Stromal cell of bone marrow (primary cell): Measurements from ENCODE around the gene TRAPPC12.
"Not testable (repeated sequence)": the region's sequence is repeated elsewhere in the genome, so short reads cannot be mapped to it uniquely, and the experiment has no call there.

Source experiments
- DNase-seq: peaks from one replicate; pipeline ENCODE4 v3.0.0-alpha.2; 2012; ENCODE audit warnings: low read depth

The TRAPPC12 gene

DNA sequence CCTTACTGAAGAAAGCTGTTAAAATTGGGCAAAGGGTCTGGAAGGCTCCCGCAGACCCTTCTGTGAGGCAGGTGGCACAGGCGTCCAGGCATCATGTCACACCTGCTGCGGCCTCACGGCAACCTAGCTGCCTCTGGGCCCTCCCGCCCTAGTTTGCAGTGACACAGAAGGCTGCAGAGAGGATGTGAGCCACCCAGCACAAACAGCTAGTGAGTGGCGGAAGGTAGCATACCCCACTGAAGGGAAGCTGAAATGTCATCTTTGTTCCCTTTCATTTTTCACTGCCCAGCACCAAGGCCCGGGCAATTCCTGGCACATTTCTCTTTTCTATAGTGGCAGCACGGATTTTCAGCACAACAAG is 53.8 kb downstream of the TRAPPC12 start:
- DNase-seq: no peak

DNA sequence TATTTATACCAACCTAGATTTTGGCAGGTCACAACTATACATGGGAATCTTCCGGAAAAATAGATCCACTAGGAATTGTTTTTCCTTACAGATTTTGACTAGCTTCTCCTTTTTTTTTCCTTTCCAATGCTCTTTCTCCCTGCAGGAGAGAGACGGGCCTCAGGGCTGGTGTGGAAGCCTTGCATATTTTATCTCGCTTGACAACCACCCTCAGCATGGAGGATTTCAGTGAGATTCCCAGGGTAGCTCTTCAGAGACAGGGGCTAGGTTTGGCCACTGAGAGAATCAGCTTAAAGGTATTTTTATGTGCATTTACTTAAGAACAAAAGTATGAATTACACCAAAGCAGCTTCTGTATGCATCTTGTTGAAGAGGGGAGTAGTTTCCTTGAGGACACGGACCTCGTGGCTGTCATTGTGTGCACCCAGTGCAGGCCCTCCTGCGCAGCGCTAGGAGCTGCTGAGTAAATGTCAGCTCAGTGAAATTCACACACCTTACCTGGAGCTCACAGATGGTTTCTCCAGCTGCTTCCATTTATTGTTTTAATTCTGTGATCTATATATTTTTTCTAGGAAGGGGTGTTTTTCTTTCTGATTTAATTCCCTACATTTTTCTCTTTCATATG is 54.4 kb downstream of the TRAPPC12 start:
- DNase-seq: no peak

DNA sequence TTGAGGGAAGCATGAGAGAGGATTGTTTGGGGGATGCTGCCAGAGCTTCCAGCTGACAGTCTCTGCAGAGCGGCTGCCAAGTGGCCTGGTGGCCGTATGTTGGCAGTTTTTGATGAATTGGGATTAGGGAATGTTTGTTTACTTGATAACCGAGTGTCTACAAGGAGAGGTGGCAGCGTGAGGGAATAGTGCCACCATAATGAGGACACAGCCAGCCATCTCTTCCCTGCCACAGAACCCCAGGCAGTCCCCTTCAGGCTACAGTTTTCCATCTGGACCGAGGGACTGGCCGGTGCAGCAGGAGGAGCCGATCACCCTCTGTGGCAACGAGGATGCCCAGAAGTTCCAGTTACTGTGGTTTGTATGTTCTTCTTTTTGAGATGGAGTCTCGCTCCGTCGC is 55.2 kb downstream of the TRAPPC12 start:
- no peak for DNase-seq

DNA sequence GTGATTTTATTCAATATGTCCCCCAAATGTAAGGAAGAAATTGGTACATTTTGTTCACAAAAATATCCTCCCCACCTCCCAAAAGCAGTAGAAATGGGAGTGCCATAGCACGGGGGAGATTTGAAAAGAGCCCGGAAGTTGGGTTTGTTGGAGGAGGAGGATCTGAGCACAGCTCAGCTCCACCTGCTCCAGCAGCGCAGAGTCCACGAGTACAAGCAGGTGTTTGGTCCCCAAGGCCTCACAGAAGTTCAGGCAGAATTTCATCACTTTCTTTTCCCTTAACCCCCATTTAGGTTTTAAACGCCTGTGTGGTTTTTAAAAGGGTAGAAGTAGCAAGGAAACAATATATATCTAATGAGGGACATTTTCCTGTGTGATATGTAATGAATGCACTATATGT is 56.0 kb downstream of the TRAPPC12 start:
- no peak for DNase-seq

DNA sequence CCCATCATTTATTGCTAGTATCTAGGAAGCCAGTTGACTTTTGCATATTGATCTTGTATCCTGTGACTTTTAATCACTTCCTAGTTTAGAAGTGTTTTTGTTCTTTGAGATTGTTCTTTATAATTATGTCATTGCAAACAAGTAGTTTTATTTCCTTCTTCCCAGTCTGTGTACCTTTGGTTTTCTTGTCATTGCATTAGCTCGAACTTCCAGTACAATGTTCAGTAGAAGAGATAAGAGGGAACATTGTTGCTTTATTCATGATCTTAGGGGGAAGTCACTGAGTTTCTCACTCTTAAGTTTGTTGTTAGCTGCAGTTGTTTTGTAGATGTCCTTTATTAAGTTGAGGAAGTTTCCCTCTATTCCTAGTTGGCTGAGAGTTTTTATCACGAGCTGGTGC is 61.0 kb downstream of the TRAPPC12 start:
- DNase-seq: no peak

DNA sequence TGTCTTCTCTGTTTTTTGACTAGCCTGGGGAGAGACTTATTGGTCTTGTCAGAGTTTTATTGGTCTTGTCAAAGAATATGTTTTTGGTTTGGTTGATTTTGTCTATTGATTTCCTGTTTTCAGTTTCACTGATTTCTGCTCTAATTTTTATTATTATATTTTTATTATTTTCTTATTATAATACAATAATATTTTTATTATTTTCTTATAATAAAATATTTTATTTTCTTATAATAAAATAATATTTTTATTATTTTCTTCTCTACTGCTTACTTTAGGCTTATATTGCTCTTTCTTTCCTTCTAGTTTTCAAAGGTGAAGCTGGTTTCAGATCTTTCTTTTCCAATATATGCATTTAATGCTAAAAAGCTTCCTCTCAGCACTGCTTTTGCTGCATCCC is 62.0 kb downstream of the TRAPPC12 start:
- DNase-seq: no peak

DNA sequence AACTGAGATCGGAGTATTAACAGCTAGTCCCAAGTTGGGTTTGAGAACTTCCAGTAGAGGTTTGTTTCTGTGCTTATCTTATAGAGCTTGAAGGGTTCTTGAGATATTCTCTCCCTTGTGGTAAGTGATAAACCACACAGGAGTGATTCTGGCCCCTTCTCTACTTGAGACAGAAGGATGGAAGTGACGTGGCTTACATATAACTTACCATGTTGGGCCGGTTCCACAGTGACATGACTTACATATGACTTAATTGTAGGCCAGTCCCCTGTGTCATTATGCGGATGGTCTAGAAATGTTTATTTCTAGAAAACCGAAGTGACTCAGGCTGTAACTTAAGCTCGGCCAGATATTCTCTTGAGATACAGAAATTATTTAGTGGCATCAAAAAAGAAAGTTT is 62.7 kb downstream of the TRAPPC12 start:
- peak; percentile 25 for DNase-seq

DNA sequence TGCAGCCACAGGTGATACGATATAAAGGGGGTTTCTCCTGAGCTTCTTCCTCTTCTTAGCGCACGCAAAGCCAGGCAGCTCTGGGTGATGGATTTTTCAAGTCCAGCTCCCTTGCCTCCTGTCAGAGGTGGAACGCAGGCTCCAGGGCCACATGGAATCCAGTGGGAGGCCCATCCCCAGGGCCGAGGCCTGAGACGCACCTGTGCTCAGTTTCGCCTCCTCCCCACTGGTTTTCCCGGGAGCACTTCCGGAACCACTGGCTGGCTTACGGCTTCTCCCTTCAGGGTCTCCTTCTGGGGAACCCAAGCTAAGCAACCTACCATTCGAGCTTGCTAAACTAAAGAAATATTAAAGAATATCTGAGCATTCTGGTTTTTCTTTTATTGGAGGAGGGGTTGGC is 63.6 kb downstream of the TRAPPC12 start:
- no peak for DNase-seq

DNA sequence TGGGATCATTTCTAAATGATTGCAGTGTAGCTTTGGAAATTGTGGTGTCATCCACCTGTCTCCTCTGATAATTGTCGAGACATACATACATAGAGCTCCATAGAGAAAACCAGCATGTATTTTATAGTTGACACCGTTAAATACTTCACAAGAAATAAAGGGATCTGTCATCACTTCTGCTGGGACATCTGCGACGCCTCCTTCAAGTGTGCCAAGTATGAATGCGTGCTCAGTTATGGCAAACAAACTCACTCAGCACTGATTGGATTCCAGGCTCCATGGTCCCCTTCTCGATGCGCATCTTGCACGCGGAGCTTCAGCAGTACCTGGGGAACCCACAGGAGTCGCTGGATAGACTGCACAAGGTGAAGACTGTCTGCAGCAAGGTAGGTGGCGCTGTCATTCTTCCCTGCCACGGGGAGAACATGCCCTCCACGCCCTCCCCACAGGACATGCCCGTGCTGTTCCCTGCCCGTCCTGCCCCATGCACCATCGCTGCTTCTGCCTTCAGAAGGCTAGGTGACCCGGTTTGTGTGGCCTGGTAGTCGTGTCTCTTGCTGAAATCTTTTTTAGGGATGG is 64.1 kb downstream of the TRAPPC12 start:
- no peak for DNase-seq

DNA sequence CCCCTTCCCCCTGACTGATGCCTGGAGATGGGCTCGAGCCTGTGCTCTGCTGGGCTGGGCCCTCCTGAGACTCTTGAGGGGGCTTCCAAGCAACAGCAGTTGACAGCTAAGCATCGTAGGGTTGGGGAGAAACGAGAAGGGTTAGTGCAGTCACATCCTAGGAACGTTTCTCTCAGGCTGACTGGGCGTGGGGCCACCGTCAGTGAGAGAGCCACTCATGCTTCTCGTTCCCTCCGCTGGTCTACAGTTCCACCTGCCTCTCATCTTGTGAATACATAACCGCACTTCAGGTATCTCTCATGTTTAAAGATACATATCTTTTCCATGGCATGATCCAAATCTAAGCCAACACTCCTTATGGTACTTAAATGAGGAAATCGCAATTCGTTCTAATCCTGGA is 66.4 kb downstream of the TRAPPC12 start:
- no peak for DNase-seq

DNA sequence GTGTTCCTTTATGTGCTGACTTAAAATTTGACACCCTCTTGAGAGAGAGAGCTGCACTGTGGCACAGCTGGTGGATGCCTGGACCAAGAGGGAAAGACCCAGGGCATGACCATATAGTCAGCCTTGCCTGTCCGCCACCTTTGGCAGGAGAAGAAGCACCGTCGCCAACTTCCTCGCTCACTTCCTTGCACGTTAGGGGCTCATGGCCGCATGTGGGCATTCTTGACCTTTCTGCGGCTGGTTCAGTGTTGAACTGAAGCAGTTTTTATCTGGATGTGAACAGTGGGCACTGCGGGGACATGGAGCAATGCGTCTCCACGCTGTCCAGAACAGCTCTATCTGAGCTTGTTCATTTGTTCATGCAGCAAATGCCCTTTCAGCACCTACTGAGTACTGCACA is 66.9 kb downstream of the TRAPPC12 start:
- no peak for DNase-seq

DNA sequence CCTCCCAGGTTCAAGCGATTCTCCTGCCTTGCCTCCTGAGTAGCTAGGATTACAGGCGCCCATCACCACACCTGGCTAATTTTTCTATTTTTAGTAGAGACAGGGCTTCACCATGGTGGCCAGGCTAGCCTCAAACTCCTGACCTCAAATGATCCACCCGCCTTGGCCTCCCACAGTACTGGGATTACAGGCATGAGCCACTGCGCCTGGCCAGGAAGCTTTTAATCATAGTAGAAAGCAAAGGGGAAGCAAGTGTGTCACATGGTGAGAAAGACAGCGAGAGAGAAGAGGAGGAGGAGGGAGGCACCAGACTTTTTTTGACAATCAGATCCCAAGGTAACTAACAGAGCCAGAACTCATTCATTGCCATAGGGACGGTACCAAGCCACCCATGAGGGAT is 67.7 kb downstream of the TRAPPC12 start:
- not testable (repeated sequence) for DNase-seq

DNA sequence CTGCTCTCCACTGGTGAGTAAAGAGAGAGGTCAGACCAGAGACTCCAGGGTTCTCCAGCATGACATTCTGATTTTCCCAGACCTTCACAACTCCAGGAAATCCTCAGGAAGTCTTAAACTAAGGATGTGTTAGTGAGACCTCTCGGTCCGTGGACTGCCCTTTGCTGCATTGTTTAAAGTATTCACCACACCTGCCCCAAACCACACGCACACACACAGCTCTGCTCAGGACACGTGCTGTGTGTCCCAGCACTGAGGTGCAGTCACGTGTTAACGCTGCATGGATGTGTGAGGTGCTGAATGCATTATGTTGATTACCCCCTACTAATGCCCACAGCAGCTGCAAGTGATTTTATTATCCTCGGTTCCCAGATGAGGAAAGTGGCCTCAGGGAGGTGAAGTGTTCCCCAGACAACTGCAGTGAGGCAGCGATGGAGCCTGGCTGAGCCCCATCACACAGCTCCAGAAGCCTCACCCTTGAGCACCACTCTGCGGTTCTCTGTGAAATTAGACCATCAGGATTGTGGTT is 68.4 kb downstream of the TRAPPC12 start:
- no peak for DNase-seq

DNA sequence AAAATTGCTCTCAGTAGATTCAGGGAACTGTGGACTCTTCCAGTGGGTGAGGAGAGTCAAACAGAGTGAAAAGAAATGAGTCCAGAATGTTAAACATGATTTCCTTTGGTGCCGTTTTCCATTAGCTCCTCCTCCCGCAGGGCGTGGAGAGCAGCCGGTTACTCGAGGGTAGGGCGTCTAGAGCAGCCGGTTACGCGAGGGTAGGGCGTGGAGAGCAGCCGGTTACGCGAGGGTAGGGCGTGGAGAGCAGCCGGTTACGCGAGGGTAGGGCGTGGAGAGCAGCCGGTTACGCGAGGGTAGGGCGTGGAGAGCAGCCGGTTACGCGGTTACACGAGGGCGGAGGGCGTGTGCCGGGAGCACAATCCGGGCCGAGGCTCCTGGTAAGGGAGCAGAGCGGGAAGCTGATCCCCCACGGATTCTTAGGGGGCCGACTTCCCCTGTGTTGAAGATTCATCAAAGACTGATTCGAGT is 69.0 kb downstream of the TRAPPC12 start:
- not testable (repeated sequence) for DNase-seq

DNA sequence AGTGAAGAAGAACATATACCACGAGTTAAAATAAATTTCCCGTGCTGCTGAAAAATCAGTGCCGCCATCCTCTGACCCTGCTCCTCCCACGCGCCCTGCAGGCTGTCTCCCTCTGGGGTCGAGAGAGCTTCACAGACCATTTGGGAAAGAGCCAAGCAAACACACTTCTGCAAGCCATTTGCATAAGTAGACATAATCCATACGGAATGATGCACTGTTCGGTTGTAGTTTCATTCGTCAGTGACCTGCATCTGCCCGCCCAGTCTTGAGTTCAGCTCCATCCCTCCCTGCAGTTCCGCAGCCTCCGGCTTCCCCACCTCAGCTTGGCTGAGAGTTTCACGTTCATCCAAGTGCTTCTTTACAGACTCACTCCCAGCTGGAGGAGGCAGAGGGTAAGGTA is 69.6 kb downstream of the TRAPPC12 start:
- no peak for DNase-seq

DNA sequence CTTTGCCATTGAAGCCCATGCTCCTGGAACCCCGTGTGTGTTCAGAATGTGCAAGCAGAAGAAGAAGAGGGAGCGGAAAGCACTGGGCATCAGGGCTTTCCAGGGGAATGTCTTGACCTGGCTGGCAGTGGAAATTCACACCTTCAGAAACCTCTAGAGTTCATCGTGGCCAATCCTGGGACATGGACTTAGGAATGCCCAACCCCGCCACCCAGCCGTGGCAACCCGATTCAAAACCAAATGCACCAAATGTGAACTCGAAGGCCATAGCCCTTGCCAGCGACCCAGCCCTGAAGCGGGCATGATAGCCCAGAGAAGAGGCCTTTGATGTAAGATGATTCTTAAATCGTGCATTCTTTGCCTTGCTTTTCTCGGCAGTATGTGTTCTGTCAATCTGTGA is 70.4 kb downstream of the TRAPPC12 start:
- DNase-seq: no peak

DNA sequence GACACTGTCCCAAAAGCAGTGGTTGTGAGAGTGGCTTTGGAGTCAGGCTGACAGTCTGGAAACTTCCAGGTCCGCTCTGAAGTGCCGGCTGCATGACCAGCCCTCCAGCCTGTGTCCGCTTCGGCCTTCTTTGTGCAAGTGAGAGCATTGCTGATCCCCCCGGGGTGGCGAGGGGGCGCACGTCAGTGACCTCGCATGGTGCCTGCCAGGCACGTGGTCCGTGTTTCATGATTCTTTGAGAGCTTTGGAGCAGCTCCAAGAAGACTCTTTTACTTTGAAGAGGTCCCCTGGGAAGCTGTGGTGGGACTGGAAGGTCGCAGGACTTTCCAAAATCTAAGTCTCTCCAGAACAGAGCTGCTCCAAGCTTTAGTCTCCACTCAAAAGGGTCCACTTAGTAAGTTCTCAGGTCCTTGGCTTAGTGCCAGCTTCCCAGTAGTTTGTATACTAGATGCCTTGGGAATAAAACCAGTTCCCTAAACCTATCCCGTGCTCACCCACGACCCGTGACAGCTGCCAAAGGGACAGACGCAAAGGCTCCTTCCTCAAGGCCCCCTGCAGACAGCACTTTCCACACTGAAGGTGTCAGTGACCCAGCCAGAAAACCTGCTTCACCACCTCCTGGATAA is 71.0 kb downstream of the TRAPPC12 start:
- DNase-seq: no peak

DNA sequence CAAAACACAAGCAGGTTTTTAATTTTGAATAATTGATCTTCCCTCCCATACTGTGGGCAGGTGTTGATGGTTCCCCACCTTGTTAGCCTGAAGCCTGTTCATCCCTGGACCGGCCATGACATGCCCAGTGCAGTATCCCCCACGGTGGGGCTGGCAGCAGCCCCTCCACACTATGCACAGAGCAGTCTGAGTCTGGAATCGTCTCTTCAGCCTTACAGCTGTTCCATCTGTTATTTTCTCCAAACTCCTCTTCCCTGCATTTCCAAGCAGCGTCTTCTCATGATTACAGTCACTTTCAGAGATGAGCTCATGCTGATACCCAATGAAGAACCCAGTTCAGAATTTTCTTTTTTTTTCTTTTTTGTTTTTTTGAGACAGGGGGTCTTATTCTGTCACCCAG is 71.7 kb downstream of the TRAPPC12 start:
- no peak for DNase-seq

DNA sequence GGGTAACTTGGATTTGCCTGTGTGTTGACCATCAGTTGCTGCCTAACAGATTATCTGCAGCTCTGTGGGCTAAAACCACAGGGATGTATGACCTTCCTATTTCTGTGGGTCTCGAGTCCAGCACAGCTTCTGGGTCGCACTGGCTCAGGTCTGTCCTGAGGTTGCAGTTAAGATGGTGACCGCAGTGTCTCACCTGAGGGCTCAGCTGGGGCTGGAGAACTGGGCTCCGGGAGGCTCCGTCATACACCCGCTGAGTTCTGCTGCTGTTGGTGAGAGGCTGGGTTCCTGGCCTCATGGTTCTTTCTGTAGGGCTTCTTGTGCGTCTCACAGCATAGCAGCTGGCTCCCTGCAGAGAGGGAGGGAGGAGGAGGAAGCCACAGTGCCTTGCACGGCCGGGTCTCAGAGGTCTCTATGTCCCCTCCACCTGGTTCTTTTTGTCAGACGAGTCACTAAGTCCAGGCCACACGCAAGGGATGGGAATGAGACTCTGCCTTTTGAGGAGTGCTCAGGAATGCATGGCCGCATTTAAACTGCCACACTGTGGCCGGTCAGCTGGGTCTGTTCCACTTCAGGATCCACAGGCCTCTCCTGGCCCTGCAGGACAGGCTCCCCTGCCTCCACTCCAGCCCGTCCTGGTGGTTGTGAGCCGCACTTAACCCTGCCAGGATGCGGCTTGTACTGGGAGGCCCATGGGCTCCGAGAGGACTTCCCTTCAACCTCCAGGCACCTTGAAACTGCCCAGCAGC is 72.6 kb downstream of the TRAPPC12 start:
- no peak for DNase-seq

DNA sequence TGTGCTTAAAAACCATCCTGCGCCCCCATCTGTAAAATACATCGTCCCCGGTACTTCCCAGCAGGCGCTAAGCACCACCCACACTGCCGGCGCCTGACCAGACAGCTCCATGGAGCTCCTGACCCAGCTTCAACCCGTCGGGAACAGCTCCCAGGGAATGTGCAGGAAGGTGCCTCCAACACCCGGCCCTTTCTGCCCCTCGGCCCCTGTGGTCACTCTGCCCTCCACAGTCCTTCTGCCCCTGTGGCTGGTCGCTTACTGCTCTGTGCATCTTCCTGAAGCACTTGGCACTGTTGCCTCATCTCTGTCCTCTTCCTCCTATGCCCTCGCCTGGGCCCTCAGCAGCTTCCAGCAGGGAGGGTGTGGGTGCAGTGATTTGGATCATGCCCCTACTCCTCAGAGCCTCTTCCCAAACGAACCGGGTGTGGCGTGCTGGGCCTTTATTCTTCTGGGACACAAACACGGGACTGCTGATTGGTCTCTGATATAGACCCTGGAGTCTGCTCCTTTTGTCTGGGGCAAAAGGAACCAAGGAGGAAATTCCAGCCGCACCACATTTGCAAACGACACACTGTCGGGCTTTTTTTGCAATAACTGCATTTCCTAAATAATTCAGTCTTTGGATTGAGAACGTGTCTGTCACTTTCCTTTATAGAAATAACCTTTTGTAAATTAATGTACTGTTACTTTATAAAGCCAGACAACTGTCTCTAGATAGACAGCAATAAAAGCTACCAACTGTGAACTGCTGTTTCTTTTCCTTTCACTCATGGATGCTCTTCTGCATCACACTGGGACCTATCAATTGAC is 73.9 kb downstream of the TRAPPC12 start:
- no peak for DNase-seq

DNA sequence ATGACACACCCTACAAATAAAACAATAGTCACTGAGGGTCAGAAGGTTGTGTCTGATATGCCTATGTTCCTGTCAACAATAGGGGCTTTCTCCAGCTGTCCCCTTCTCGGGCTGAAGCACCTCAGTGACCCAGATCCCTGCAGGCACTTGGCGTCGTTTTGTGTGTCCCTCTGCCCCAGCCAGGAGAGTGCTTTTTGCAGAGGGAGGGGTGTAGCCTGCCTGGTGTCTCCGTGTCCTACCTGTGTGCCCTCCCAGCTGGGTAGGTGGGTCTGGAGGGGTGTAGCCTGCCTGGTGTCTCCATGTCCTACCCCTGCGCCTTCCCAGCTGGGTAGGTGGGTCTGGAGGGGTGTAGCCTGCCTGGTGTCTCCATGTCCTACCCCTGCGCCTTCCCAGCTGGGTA is 74.5 kb downstream of the TRAPPC12 start:
- not testable (repeated sequence) for DNase-seq

DNA sequence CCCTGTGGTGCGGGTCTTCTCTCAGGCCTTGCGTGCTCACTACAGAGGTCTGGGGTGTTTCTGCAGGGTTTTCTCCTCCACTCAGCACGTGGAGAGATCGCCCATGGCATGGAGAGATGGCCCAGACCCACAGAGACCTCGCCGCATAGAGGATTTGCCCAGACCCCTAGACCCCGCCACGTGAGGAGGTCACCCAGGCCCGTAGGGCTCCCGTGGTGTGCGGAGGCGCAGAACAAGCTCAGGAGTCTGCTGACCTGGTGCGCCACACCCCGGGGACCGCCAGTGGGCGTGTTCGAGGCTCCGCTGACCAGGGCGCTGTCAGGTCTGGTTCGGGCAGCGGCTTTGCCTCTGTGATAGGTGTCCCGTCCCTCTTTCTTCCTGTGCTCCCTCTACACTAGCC is 75.3 kb downstream of the TRAPPC12 start:
- DNase-seq: no peak
